ENCODE measurements around the gene QRICH1.

The QRICH1 gene

DNA sequence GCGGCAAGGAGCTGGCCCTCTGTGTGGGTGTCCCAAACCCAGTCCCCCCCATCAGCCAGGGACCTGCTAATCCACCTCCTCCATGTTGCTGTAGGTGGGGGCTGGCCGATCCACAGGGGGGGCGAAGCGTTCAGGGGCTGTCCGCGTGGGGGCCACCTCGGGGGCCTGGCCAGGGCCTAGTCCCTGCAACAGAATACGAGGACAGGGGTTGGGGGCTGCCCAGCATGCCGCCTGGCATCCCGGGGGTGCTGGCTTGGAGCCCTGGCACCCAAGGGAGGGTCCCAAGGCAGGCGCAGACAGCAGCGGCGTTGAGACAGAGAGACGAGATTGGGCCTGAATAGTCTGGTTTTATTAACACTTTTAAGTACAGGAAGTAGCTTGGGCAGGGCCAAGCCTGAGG lies 14.5 kb upstream of the QRICH1 start:
- DNase-seq (ENCODE audit: low read depth in 1 of 2, low spot score in 1 of 2): no peak
- no peak for TF ChIP-seq JUND (IDR thresholded peaks at IDR 0.05; ENCODE audit: low read depth)
- in situ Hi-C loops (cut with HindIII; ENCODE audit: low pct_unique_long_range_greater_than_20kb, low sequenced_read_pairs): no loop called here

DNA sequence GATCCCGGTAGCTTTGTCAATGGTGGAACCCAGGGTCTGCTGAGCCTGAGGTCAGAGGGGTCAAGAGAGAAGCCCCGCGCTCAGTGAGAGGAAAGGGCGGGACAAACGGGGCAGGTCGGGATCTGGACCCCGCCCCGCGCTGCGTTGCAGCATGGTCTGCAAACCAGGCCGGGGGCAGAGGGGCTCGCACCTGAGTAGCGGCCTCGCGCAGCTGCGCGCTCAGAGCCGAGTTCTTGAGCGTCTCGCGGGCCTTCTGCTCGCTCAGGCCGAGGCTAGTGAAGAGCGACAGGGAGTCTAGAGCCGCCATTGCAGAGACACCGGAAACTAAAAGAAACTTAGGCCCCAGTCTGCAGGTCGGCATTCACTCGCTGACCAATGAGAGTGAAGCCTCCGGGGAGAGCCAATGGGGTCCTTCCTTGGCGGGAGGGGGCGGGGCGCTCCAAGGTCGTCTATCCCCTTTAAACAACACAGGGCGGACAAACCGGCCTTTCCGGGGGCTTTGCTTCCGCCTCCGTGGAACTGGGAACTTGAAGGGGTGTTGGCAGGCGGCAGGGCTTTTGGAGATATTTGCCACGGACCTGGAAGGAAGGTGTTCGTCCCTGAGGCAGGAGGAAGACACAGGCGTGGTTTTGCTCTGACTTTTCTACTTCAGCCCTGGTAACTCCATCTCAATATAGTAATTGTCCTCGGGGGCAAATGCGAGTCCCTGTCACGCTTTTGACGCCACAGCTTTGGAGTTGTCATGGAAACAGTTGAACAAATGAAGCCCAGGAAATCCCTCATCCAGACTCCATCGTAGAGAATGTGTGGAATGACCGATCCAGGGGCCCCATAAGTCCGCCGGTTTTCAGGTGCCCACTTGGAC lies 10.8 kb upstream of the QRICH1 start, which contains the start of gene QARS1:
TSS of gene QARS1 (minus strand) at position 331 of the 865 bp plus-strand sequence. CDS start at position 307, 24 bp downstream.
- in situ Hi-C loops (cut with HindIII; ENCODE audit: low pct_unique_long_range_greater_than_20kb, low sequenced_read_pairs): no loop called here
- no peak; the same call in 1 of the 2 replicates for TF ChIP-seq JUND (IDR thresholded peaks at IDR 0.05; ENCODE audit: low read depth)
- peak; percentile 92 to 96 for DNase-seq (ENCODE audit: low read depth in 1 of 2, low spot score in 1 of 2)

DNA sequence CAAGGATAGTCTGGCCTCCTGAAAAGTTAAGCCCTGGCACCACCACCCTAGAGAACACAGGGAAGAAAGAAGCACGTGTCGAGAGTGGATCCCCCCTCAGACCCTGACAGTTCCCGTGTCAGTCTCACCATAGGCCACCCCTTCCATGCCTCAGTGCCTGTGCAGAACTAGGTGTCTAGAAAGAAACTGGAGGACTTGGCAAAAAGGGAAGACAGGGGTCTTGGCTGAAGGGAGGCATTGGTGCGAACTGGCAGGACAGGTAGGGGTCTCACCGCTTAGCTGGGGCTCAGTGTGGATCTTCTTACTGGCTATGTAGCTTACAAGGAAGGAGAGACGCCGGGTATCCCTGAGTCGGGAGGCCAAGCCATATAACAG lies 10.2 kb upstream of the QRICH1 start:
- in situ Hi-C loops (cut with HindIII; ENCODE audit: low pct_unique_long_range_greater_than_20kb, low sequenced_read_pairs): no loop called here

DNA sequence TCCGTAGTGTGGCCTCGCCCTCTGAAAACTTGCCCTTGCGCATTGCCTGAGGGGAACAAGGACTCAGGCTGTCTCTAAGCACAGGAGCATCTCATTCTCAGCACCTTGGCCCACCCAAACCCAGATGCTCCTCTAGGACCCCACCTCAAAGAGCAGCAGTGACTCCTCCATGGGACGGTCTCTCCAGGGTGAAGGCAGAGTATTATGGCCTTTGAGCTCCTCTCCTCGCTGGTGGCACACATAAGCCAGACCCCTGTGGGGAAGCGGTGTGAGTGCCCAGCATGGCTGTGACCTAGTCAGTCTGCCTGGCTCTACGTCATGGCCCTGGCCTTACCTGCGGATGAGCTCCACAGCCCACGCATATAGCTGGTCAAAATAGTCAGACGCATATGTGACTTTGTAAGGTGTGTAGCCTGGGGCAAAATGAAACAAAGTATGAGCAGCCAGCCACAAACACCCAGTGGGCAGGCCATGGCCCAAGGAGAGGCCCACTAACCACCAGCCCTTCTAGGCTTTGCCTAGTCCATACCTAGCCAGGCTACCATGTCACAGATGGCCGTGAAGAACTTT lies 6.3 kb upstream of the QRICH1 start:
- in situ Hi-C loops (cut with HindIII; ENCODE audit: low pct_unique_long_range_greater_than_20kb, low sequenced_read_pairs): no loop called here
- no peak for TF ChIP-seq JUND (IDR thresholded peaks at IDR 0.05; ENCODE audit: low read depth)
- no peak for DNase-seq (ENCODE audit: low read depth in 1 of 2, low spot score in 1 of 2)

More for the DNA sequence above, 10.2 kb upstream of the QRICH1 start:
- DNase-seq (ENCODE audit: low read depth in 1 of 2, low spot score in 1 of 2): no peak
- TF ChIP-seq JUND (IDR thresholded peaks at IDR 0.05; ENCODE audit: low read depth): no peak

DNA sequence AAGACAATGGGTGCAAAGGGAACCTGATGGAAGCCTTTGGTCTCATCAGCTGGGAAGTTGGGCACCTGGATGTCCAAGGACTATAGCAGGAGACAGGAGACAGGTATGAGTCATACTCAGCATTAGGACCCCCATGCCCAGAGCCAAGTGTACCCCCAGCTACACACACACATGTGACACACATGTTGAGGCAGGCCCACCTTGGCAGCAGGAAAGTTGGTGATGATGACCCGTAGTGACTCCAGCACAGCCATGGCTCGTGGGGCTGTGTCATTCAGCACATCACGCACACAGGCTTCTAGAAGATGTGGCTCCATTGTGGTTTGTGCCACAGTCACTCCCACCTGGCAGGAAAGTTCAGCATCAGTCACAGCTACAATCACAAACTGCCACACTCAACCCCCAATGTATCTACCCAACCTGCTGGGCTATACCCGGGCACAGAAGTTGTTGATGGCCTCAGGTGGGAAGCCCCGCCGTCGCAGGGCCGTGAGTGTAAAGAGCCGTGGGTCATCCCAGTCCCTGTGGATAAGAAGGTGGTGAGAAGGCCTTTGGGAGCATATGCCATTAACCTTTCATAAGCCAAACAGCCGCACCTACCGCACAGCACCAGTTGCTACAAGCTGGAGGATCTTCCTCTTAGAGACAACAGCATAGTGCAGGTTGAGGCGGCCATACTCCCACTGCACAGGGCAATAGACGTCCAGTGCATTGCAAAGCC lies 5.2 kb upstream of the QRICH1 start:
- in situ Hi-C loops (cut with HindIII; ENCODE audit: low pct_unique_long_range_greater_than_20kb, low sequenced_read_pairs): no loop called here
- DNase-seq (ENCODE audit: low read depth in 1 of 2, low spot score in 1 of 2): no peak
- TF ChIP-seq JUND (IDR thresholded peaks at IDR 0.05; ENCODE audit: low read depth): no peak

DNA sequence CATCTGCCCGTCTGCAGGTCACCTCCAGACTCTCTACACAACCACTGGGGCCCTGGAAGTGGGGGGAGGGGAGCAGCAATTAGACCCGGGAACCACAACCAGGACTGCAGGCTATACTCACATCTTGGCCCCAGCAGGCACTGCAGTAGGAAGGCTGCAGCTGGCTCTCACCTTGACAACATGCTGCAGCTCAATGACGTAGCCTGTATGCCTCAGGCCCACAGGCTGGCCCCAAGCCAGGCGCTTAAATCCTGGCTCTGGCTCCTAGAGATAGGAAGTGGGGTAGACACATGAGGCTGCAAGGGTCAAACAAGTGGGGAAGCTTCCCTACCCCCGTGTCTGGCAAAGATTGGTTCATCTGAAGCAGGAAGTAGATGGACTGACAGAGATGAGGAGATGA lies 4.6 kb upstream of the QRICH1 start:
- DNase-seq (ENCODE audit: low read depth in 1 of 2, low spot score in 1 of 2): no peak
- in situ Hi-C loops (cut with HindIII; ENCODE audit: low pct_unique_long_range_greater_than_20kb, low sequenced_read_pairs): no loop called here
- TF ChIP-seq JUND (IDR thresholded peaks at IDR 0.05; ENCODE audit: low read depth): no peak

DNA sequence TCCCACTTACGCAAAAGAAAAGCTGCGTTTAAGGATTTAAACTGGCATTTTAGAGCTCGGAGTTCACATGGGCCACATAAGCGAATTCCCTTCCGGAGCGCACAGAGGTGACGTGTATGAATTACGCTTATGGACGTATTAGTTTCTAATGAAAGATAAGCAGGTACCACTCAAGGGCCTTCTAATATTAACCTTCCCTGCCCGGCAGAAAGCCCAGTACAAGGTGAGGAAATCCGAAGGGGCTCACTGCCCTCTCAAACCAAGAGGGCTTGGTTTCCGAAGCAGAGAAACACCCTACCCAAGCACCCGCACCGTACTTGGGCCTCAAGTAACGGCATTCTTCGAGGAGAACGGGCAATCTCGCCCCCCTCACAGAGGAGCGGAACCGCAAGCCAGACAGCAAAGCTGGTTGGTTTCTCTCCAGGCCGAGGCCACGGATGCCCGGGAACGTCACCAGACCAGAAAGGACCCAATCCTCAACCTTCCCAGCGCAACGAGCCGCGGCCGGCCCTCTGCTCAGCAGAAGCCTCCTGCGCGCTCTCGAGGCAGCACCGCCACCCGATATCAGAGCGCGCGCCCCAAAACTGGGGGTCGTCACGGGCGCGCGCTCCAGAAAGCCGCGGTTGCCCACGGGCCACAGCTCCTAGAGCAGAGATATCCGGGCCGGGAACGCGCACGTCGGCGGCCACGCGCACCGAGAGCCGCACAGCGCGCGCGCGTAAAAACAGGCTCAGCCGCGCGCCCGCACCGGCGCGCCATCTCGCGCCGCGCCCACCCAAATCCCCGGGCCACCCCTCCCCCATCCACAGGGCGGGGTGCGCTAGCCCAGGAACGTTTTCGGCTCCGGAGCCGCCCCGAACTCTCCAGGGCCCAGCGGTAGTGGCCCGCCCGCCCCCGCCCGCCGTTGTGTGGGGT lies 676 bp downstream of the QRICH1 start:
- DNase-seq (ENCODE audit: low read depth in 1 of 2, low spot score in 1 of 2): peak in 1 of 2 experiments; percentile 76
- TF ChIP-seq JUND (IDR thresholded peaks at IDR 0.05; ENCODE audit: low read depth): no peak
- in situ Hi-C loops (cut with HindIII; ENCODE audit: low pct_unique_long_range_greater_than_20kb, low sequenced_read_pairs): no loop called here

DNA sequence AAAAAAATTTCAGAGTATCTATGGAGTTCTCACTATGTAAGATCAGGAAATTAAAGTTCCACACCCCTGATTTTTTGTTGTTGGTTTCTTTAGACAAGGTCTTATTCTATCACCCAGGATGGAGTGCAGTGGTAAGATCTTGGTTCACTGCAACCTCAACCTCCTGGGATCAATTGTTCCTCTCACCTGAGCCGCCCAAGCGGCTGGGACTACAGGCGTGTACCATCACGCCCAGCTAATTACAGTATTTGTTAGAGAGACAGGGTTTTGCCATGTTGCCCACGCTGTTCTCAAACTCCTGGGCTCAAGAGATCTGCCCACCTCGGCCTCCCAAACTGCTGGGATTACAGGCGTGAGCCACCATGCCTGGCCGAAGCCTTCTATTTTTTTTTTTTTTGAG lies 12.4 kb downstream of the QRICH1 start:
- DNase-seq (ENCODE audit: low read depth in 1 of 2, low spot score in 1 of 2): no peak
- TF ChIP-seq JUND (IDR thresholded peaks at IDR 0.05; ENCODE audit: low read depth): no peak
- in situ Hi-C loops (cut with HindIII; ENCODE audit: low pct_unique_long_range_greater_than_20kb, low sequenced_read_pairs): no loop called here

DNA sequence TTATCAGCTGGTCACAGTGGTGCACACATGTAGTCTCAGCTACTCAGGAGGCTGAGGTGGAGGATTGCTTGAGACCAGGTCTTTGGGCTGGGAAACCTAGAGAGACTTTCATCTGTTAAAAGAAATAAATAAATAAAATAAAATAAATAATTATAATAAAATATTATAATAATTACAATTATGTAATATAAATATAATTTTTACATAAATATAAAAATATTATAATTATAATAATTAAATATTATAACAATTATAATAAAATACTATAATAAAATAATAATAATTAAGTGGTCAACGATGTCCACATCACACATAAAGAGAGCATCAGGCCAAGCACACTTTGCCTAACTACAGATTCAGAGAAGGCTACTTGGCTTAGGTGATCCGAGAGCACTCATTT lies 14.6 kb downstream of the QRICH1 start:
- no peak for TF ChIP-seq JUND (IDR thresholded peaks at IDR 0.05; ENCODE audit: low read depth)
- in situ Hi-C loops (cut with HindIII; ENCODE audit: low pct_unique_long_range_greater_than_20kb, low sequenced_read_pairs): no loop called here
- DNase-seq (ENCODE audit: low read depth in 1 of 2, low spot score in 1 of 2): no peak

DNA sequence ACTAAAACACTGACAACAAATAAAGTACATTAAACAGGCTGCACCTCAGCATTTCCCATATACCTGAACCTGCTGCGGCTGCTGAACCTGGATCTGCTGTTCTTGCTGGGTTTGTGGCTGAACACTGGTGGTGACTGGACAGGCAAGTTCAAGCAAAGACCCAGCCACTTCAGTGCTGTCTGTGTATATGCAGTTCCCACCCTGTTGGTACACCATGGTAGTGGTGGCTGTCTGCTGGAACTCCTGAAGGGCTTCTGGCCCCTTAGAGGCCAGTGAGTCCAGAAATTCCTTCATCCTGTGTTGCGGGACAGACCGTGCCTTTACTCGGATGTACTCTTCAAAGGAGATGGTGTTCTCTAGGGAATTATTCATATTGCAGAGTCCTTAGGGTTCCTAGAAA lies 17.2 kb downstream of the QRICH1 start:
- TF ChIP-seq JUND (IDR thresholded peaks at IDR 0.05; ENCODE audit: low read depth): no peak
- no peak for DNase-seq (ENCODE audit: low read depth in 1 of 2, low spot score in 1 of 2)
- in situ Hi-C loops (cut with HindIII; ENCODE audit: low pct_unique_long_range_greater_than_20kb, low sequenced_read_pairs): no loop called here

DNA sequence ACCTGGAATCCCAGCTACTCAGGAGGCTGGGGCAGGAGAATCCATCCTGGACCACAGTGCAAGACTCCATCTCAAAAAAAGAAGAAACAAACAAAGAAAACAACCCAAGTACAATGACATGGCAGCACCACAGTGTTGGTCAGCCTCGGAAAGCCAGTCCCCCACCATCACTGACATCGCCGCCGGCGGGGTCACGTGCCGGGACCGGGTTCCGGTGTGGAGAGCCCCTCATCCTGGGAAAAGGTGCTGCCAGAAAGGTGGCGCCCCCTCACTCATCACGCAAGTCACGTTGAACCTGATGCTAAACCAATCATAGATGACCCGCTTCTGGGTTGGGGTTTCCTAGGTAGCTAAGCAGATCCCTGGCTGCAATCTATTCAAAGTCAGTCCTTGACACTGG lies 17.8 kb downstream of the QRICH1 start:
- DNase-seq (ENCODE audit: low read depth in 1 of 2, low spot score in 1 of 2): no peak
- in situ Hi-C loops (cut with HindIII; ENCODE audit: low pct_unique_long_range_greater_than_20kb, low sequenced_read_pairs): no loop called here
- TF ChIP-seq JUND (IDR thresholded peaks at IDR 0.05; ENCODE audit: low read depth): no peak

DNA sequence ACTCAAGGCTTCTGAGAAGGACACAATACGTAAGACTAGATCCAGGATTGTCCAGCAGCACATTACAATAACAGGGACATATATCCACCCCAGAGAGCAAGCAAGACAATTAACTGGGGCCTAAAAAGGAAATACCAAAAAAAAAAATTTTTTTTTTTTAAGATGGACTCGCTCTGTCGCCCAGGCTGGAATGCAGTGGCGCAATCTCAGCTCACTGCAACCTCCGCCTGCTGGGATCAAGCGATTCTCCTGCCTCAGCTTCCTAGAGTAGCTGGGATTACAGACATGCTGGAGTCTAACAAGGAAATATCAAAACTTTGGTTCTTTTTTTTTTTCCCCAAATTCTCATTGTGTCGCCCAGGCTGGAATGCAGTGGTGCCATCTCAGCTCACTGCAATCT lies 35.9 kb downstream of the QRICH1 start:
- no peak for DNase-seq (ENCODE audit: low read depth in 1 of 2, low spot score in 1 of 2)
- no peak for TF ChIP-seq JUND (IDR thresholded peaks at IDR 0.05; ENCODE audit: low read depth)
- in situ Hi-C loops (cut with HindIII; ENCODE audit: low pct_unique_long_range_greater_than_20kb, low sequenced_read_pairs): no loop called here
